M059J (cell line): ENCODE results near the gene OR56A4. TPM values are rescaled to one million over a fixed set of nuclear protein-coding genes. Genes with fewer than 3 reads are reported as not detected.

ENCODE experiments used
- DNase-seq: peaks from one replicate; pipeline ENCODE4 v3.0.0-alpha.2; 2012; ENCODE audit warnings: low read depth
- total RNA-seq: library from RNA; depleted of rRNA; stranded (reverse); fragments of >200 nt; shearing (Covaris generic); gene quantifications from 2 replicates; pipeline ENCODE4 v1.2.3, GENCODE V29; 2014; rRNA removed

OR56A4 gene
- not detected in 2 replicates for total RNA-seq

- DNase-seq, result no peak
Observed at GRCh38 chr11:6006846-6007245, at the start of gene OR56A4. Gene OR56A4 (minus strand): TSS chr11:6006946. CDS start chr11:6002992, 3,954 bp downstream.

- no peak for DNase-seq
Observed at GRCh38 chr11:6055569-6055968, 48.8 kb upstream of the OR56A4 start.

- no peak for DNase-seq
Observed at GRCh38 chr11:6052374-6052773, 45.6 kb upstream of the OR56A4 start.

- no peak for DNase-seq
Observed at GRCh38 chr11:6040874-6041273, 34.1 kb upstream of the OR56A4 start.

GRCh38 chr11:6030708-6031405, 24.1 kb upstream of the OR56A4 start, which contains the start of gene OR56A1:
Gene OR56A1 (minus strand): TSS chr11:6030758. CDS start chr11:6027692, 3,066 bp downstream.
- DNase-seq, result no peak

GRCh38 chr11:6027501-6027900, 20.8 kb upstream of the OR56A4 start:
- DNase-seq, result no peak

GRCh38 chr11:6025056-6025455, 18.3 kb upstream of the OR56A4 start:
- no peak for DNase-seq

GRCh38 chr11:6022956-6023355, 16.2 kb upstream of the OR56A4 start:
- peak; percentile 40 for DNase-seq

- DNase-seq, result no peak
Observed at GRCh38 chr11:6013042-6013441, 6.3 kb upstream of the OR56A4 start.

- DNase-seq, result no peak
Observed at GRCh38 chr11:6012035-6012668, 5.4 kb upstream of the OR56A4 start.

GRCh38 chr11:6006395-6006794, 351 bp downstream of the OR56A4 start:
- DNase-seq, result no peak

- DNase-seq, result no peak
Observed at GRCh38 chr11:6002202-6002699, 4.5 kb downstream of the OR56A4 start.

- no peak for DNase-seq
Observed at GRCh38 chr11:5994791-5995190, 12.0 kb downstream of the OR56A4 start.

GRCh38 chr11:5992604-5993251, 14.0 kb downstream of the OR56A4 start:
- peak; percentile 19 for DNase-seq

GRCh38 chr11:5992150-5992549, 14.6 kb downstream of the OR56A4 start:
- no peak for DNase-seq

- no peak for DNase-seq
Observed at GRCh38 chr11:5989203-5989602, 17.5 kb downstream of the OR56A4 start.

- DNase-seq, result no peak
Observed at GRCh38 chr11:5986885-5987284, 19.9 kb downstream of the OR56A4 start, which contains the start of gene OR52L1. Gene OR52L1 (minus strand): TSS chr11:5986985. CDS start chr11:5986930, 55 bp downstream.

- no peak for DNase-seq
Observed at GRCh38 chr11:5983443-5983842, 23.3 kb downstream of the OR56A4 start.

GRCh38 chr11:5973530-5973929, 33.2 kb downstream of the OR56A4 start:
- DNase-seq, result no peak

GRCh38 chr11:5968394-5968793, 38.4 kb downstream of the OR56A4 start, which contains the start of gene OR56A5:
Gene OR56A5 (minus strand): TSS chr11:5968494. CDS start chr11:5968494, 0 bp downstream.
- no peak for DNase-seq

GRCh38 chr11:5967708-5968107, 39.0 kb downstream of the OR56A4 start:
- DNase-seq, result no peak

- DNase-seq, result no peak
Observed at GRCh38 chr11:5966958-5967357, 39.8 kb downstream of the OR56A4 start.
